GM13977 (cell line): ENCODE results near the gene KCNMA1.

Experiments used
- DNase-seq: peaks from one replicate; pipeline ENCODE4 v3.0.0; 2012; ENCODE audit warnings: low spot score
- CTCF ChIP-seq: IDR thresholded peaks from 2 replicates; pipeline ENCODE4 v1.5.1; 2012; ENCODE audit warnings: mild to moderate bottlenecking, control low read depth; ENCODE audit not compliant: insufficient read depth; ENCODE audit errors: extremely low read depth, missing control alignments
- in situ Hi-C: fragments of 300-500 bp; cut with MboI; formaldehyde crosslinking; loops from one replicate; pipeline ENCODE4 v1.12.0; 2022; ENCODE audit warnings: low sequenced_read_pairs, low pct_unique_long_range_greater_than_20kb, mixed read lengths, inconsistent platforms; ENCODE audit not compliant: unreplicated experiment

KCNMA1 gene

GRCh38 chr10:77034795-77035194 is 602.8 kb downstream of the KCNMA1 start:
- in situ Hi-C loops: no loop called here
- no peak for TF ChIP-seq CTCF
- no peak for DNase-seq

- in situ Hi-C loops: no loop called here
- no peak for TF ChIP-seq CTCF
- no peak for DNase-seq
Measured at GRCh38 chr10:77034240-77034639, 603.4 kb downstream of the KCNMA1 start.

- no peak for DNase-seq
- in situ Hi-C loops: no loop called here
- TF ChIP-seq CTCF: no peak
Measured at GRCh38 chr10:77032188-77032570, 605.4 kb downstream of the KCNMA1 start.

- no peak for DNase-seq
- in situ Hi-C loops: no loop called here
- no peak for TF ChIP-seq CTCF
Measured at GRCh38 chr10:77031531-77032187, 605.9 kb downstream of the KCNMA1 start.

- no peak for TF ChIP-seq CTCF
- DNase-seq: no peak
- in situ Hi-C loops: no loop called here
Measured at GRCh38 chr10:77030974-77031373, 606.6 kb downstream of the KCNMA1 start.

- TF ChIP-seq CTCF: no peak
- in situ Hi-C loops: no loop called here
- DNase-seq: no peak
Measured at GRCh38 chr10:77029777-77030717, 607.6 kb downstream of the KCNMA1 start.
